Measurements from ENCODE around the gene IL36G.

The IL36G gene

DNA sequence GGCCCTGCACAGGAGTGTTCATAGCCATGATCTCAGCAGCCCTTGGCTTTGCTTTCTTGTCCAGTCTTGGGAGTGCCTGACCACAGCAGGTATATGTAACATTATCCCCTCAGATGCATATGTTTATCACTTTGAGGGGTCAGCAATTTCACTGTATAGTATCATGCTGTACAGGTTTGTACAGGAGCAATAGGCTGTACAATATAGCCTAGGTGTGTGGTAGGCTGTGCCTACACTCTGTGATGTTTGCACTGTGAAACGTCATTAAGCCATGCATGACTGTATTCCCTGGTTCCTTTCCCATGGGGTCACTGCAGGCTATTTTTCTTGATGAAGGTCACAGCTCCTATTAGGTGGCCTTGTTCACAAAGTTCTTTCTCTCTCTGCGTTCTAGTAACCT is 4.7 kb upstream of the IL36G start:
- no peak for DNase-seq

DNA sequence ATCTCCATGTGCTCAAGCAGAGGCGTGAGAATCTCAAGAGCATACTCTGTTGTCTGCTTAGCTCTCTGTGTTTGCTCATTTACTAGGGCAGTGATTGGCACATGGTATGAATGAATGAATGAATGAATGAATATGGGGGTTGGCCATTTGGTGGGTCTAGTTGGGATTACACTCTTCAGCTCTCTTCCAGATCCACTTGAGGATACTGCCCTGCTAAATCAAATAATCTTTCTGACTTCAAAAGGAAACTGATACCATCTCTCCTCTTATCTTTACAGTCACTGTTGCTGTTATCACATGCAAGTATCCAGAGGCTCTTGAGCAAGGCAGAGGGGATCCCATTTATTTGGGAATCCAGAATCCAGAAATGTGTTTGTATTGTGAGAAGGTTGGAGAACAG is 1.9 kb downstream of the IL36G start:
- no peak for DNase-seq

DNA sequence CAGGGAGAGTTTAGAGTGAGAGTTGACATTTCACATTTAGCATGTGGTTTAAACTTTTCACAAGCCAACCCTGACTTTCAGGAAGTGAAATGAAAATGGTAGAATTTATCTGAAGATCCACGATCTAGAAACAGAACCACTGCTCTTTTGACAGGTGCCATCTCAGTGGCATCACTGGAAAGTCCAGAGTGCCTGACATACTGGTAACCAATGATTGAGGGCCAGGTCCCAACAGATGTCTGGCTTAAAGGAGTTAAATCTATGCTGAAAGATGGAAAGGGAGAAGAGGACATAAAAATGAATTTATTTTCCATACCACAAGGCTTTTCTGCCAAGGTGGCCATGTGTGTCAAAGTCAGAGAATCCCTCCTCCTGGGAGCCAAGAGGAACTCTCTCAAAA is 2.7 kb downstream of the IL36G start:
- no peak for DNase-seq

DNA sequence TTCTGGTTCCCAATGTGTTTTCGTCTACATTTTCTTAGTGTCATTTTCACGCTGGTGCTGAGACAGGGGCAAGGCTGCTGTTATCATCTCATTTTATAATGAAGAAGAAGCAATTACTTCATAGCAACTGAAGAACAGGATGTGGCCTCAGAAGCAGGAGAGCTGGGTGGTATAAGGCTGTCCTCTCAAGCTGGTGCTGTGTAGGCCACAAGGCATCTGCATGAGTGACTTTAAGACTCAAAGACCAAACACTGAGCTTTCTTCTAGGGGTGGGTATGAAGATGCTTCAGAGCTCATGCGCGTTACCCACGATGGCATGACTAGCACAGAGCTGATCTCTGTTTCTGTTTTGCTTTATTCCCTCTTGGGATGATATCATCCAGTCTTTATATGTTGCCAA is 7.3 kb downstream of the IL36G start:
- no peak for DNase-seq

DNA sequence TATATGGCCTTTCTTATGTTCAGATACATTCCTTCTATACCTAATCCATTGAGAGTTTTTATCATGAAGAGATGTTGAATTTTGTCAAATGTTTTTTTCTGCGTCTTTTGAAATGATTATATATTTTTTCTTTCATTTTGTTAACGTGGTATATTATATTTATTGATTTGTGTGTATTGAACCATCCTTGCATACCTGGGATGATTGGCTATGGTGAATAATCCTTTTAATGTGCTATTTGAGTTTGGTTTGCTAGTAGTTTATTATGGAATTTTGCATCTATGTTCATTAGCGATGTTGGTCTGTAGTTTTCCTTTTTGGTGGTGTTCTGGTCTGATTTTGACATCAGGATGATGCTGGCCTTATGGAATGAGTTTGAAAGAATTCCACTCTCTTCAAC is 11.8 kb downstream of the IL36G start:
- DNase-seq = no peak

DNA sequence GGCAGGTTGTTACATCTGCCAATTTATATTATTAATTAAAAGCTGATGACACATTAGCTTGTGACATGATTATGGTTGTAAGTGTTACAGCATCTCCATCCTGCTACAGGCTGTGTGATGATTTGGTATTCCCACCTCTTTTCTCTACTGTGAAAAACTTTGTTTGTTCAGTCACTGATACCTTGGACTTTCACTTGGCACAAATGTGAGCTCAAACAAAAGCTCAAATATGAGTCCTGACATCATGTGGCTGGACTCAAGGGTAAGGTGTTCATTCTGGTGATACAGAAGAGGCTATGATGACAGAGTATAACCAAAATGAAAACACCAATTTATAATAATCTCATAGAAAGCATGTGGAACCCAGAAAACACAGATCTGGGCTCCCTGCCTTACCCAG is 16.0 kb downstream of the IL36G start:
- DNase-seq = no peak

DNA sequence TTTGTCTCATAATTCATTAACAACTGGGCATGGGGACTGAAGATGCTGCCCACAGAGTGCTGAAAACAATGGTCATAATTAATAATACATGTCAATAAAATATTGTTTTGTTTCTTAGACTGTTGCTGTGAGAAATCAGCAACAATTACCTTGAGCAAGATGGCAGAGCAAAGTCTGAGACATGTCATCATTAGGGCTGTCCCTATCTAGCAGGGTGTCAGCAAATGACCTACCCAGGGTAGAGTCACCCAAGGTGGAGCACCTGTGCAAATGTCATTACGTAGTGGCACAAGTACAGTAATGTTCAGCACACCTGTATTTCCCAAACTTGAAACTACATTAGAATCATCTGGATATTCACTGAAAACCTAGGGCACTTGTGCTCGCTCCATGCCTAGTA is 16.8 kb downstream of the IL36G start:
- no peak for DNase-seq

DNA sequence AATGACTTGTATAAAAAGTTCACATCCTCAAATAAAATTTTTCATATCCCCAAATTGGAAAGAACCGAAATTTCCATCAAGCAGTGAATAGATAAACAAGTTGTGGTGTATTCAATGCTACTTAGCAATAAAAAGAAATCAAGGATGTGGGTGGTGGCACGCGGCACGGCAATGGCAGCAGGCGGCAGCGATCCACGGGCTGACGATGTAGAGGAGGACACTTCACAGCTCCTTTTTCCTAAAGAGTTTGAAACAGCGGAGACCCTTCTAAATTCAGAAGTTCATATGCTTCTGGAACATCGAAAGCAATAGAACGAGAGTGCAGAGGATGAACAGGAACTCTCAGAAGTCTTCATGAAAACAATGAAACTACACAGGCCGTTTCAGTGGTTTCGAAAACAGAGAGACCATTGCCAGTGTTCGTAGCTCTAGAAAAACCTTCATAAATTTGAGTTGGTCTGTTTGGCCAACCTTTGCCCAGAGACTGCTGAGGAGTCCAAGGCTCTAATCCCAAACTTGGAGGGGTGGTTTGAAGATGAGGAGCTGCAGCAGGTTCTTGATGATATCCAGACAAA is 17.6 kb downstream of the IL36G start:
- no peak for DNase-seq

DNA sequence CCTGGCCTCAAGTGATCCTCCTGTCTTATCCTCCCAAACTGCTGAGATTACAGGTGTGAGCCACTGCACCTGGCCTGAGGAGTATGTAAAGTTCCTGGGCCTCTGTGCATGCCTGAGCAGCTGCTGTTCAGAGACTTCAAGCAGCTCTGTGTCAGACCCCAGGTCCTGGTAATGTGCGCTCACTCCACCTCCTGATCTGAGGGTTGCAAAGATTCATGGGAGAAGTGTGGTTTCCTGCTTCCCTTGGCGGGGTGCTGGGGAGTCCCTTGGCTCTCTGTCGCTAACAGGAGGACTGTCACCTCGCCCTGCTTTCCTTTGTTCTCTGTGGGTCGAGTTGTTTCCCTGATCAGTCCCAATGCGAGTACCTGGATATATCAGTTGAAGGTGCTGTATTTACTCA is 18.8 kb downstream of the IL36G start:
- no peak for DNase-seq

DNA sequence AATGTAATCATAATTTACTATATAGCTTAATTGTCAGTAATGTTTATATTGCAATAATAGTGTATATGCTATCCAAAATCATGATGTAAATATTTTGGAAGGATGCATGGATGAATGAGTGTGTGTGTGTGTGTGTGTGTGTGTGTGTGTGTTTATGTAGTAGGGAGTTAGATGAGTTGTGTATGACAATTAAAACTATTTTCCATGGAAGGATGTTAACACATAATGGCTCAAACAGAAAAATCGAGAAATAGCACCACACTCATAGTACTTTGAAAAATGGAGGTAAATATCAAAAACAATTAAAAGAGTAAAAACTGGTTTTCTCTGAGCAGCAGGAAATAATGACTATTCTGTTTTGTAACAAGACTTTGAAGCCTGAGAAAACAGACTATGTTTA is 19.3 kb downstream of the IL36G start:
- no peak for DNase-seq

DNA sequence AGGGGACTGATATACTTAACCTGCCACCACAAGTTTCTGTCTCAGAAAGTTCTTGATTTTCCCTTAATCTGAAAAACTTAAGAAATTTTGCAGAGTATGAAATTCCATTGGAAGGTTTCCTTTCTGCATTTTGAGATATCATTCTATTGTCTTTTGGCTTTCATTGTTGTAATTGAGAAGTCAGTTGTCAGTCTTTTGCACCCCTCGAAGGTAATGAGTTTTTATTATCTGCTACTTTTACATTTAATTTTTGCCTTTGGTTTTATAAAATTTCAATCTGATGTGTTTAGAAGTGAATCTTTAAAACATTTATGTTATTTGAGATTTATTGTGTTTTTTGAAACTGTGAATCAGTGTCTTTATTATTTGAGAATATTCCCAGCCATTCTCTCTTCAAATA is 22.6 kb downstream of the IL36G start:
- no peak for DNase-seq

DNA sequence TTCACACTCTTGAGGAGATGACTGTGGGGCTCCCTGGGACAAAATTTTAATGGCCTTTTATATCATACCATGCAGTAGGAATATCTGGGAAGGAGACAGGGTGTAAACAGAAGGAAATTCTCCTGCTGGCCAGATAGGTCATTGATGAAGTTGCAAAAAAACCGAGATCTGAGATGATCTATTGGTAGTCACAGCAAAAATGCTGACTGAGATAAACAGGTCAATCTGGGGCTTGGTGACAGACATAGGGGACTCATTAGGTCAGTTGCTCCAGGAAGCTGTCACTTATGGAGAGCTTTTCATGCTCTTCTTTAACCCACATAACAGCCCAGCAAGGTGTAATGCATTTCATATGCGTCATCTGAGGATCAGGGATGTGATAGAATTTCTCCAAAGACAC is 24.9 kb downstream of the IL36G start:
- no peak for DNase-seq

DNA sequence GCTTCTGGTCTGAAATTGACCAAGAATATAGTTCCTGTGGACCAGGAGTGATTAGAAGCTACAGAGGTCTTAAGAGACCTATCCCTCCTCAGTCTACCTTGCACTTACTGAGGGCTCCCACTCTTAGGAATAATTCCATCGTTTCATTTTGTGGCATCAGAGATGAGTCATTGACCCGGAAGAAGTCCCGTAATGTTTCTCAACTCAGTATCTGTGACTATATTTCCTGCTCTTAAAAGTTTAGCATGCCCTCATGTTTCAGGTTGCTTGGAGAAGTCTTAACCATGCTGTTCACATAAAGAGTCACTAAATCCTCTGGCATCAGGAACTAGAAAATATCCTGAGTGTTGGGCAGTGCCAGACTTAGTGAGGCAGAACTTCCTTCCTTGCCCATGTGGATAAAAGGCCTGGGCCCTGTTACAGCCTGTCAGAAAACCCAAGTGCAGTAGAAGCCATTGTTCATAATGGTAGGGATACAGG is 27.3 kb downstream of the IL36G start, which contains the start of gene IL36A:
Gene IL36A, plus strand, starts transcription at position 430 of the 480 bp plus-strand sequence. CDS start 413 bp downstream, outside the sequence.
- no peak for DNase-seq

DNA sequence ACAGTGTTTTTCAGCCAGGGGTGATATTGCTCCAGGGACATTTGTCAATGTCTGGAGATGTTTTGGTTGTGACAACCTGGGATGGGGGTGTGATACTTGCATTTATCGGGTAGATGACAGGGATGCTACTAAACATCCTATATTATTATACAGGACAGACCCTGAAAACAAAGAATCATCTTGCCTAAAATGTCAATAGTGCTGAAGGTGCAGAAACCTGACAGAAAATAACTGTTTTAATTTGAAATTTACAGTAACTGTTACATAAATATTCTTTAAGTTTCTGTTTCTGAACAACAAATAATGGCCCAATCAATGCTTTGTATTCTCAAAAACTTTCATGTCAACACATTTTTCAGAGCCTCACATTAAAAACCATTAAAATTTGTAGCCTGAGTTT is 29.4 kb downstream of the IL36G start:
- no peak for DNase-seq

DNA sequence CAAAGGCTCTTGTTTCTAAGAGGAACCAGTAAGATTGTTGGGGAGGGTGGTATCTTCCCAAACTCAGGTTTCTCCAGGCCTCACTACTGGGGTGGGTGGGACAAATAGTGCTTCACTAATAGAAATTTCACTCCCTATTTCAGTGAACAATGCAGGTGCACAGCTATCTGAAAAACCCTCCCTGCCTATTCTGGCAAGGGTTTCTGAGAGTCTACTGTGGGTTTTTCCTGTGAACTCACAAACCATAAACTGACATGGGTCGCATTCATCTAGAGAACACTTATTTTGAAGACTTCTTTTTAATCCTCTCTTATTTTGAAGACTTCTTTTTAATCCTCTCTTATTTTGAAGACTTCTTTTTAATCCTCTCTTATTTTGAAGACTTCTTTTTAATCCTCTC is 31.8 kb downstream of the IL36G start:
- DNase-seq = no peak

DNA sequence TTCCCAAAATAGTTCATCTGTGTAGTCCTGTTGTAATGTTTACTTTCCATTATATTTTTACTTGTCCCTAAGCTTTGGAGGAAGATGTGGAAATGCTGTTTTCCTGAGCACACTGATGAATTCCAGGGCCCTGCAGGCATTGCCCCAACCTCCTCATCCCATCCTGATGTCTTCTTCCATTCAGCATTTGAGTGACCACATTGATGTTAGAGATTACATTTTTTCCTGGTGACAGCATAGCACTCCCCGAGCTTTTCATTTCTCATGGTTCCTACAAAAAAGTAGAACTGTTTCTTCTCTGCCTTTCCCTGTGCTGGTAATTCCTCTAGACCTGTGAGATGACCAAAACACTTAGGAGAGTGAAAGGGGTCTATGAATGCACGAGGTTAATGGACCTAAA is 32.3 kb downstream of the IL36G start:
- no peak for DNase-seq

DNA sequence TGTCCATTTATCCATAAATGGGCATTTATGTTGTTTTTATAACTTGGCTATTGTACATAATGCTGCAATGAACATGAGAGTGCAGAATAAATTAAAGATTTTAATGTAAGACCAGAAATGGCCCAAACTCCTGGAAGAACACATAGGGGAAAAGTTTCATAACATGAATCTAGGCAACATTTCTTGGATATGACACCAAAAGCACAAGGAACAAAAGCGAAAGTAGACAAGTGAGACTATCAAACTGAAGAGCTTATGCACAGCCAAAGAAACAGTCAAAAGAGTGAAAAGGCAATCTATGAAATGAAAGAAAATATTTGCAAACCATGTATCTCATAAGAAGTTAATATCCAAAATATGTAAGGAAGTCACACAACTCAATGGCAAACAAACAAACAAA is 33.3 kb downstream of the IL36G start:
- DNase-seq = no peak

DNA sequence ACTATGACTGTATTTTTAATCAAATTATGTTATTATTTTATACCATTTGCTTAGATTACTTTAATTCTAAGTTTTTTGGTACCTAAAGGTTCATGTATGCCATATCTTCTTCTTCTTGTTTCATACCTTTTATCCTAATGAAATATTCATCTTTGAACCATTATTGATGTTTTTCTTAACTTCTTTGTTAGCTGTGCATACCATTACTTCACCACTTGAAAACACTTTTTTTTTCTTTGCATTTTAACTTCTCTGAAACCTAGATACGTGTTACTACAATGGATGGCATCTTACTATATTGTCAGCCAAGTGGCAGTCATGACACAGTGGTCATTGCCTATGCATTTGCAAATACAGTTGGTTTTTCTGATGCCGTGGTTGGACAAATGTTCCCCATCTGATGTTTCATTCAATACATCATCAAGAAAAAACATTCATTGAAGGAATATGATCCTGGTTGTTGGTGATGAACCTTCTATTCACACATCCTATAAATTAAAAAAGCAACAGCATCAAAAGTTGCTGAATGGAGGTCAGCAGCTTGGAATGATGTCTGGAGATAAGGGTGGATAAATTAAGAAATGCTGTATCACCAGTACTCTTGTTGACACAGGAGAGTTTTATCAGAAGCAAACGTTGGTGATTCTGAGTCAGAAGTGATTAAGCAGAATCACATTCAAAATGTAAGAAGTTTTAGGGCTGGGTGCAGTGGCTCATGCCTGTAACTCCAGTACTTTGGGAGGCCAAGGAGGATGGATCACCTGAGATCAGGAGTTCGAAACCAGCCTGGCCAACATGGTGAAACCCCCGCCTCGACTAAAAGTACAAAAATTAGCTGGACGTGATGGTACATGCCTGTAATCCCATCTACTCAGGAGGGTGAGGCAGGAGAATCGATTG is 34.9 kb downstream of the IL36G start:
- DNase-seq = no peak

DNA sequence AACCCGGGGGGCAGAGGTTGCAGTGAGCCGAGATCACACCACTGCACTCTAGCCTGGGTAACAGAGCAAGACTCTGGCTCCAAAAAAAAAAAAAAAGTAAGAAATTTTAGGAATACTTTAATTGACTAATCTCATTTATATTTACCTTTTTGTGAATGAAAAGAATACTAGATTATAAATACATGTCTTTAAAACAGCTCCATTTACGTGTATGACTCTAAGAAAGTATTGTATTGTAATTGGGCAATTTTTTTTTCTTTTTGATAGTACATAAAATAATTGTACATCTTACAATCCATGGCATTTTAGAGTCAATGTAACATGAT is 35.5 kb downstream of the IL36G start:
- DNase-seq = no peak

DNA sequence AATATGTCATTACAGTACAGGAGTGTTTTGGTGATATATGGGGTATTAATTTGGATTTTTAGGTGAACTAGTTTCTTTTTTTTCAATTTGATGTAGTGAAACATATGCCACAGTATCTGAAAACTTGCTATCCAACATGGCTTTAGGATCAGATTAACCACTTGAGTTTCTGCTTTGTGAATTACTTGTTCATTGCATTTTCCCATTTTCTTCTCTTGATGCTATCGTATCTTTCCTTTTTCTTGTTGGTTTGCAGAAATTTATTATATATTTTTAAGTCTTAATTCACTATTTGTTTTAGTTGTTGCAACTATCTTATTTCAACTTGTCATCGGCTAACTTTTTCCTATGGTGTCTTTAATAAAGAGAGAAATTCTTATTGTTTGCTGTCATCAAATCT is 36.3 kb downstream of the IL36G start:
- no peak for DNase-seq

DNA sequence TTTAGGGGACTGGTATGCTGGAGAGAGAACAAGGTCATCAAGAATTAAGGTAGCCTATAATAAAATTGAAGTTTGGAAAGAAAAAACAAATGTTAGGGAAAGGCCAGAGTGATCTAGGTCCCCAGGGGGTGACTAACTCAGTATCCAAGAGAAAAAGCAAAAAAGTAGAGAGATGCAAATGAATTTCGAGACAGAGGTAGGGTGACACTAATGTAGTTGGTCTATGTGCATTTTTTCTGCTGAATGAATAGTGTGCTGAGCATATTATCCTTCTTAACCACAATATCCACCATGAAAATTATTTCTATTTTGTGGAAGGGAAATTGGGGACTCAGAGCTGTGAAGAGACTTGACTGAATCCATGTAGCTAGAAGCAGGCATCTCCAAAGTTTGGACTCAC is 37.2 kb downstream of the IL36G start:
- DNase-seq = no peak

DNA sequence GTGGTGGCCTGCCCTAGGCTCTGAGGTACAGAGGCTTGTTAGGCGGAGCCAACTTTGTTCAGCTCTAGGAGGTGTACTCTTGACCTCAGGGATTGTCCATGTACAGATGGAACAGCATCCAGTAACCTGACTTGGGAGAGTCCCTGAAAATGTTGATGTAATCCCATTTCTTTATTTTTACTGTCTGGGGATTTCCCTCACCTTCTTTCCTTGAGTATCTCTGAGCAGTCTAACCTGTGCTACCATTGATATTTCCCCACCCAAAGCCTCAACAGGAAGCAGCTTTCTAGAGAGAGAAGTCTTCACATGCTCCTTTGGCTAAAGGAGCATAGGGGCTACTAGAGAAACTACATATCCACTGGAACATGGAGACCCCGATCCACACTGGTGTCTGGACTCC is 37.8 kb downstream of the IL36G start:
- no peak for DNase-seq

DNA sequence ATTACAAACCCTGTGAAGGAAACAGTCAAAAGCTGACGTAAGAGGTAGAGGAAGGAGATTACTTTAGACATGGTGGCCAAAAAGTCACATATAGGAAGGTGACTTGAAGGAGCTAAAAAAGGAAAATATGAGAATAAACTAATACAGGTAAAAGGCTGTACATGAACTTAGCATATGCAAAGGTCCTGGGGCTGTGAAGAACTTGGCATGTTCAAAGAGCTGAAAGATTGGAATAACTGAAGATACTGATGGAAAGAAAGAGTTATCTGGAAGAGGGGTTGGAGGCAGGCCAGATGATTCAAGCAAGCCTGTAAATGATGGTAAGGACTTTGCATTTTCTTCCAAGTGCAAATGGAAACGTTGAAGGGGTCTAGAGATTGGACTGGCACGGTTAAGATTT is 40.7 kb downstream of the IL36G start:
- DNase-seq = no peak

DNA sequence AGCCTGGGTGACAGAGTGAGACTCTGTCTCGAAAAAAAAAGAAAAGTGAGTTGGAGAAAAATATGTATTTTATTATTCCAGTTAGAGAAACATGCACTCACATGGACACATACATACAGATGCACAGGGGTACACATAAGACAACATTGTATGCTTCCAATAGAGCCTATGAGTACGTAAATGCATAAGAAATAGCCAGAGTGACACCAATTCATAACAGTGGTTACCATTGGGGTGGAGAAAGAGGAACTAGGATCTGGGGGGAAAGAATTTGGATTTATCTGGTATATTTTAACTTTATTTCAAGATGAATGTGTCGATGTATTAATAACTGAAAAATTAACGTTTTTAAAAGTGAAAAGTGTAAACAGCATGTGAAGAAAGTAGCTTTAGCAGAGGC is 43.5 kb downstream of the IL36G start:
- no peak for DNase-seq

DNA sequence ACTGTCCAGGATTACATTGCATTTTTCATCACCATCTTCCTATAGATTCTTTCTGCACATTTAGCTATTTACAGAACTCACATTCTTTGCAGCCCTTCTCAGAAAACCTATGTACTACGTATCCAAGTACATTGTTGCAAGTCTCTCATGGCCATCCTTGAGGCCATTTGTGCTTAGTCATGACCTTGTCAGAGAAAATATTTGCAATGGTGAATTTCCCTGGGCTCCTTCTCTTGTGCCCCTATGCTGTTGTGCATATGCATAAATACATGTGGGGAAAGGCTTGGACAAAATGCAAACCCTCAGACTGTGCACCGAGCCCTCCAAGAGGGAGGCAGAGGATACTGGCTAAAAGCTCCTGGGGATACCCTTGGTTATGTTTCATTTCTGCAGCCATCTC is 47.0 kb downstream of the IL36G start:
- no peak for DNase-seq

Data from NCI-H2171 (cell line).